Transverse colon (tissue), 3 donors: ENCODE data around the gene DEFB123.

Experiments
- CTCF ChIP-seq, 5 experiments: fragments of 200-600 bp in 3 of 5; fragments of 450-650 bp in 2 of 5; sonication (generic) in 3 of 5; IDR thresholded peaks; 1 replicate in 2 of 5; 2 replicates in 3 of 5; pipeline ENCODE4 v1.5.1; 2016 to 2017; ENCODE audit warnings: antibody characterized with exemption in 5 of 5, inconsistent platforms in 3 of 5, mild to moderate bottlenecking in 2 of 5, moderate library complexity in 1 of 5
- POLR2A ChIP-seq: fragments of 450-650 bp; IDR thresholded peaks from one replicate; pipeline ENCODE4 v1.6.1; 2016; ENCODE audit warnings: antibody characterized with exemption, mild to moderate bottlenecking, moderate library complexity

DNA sequence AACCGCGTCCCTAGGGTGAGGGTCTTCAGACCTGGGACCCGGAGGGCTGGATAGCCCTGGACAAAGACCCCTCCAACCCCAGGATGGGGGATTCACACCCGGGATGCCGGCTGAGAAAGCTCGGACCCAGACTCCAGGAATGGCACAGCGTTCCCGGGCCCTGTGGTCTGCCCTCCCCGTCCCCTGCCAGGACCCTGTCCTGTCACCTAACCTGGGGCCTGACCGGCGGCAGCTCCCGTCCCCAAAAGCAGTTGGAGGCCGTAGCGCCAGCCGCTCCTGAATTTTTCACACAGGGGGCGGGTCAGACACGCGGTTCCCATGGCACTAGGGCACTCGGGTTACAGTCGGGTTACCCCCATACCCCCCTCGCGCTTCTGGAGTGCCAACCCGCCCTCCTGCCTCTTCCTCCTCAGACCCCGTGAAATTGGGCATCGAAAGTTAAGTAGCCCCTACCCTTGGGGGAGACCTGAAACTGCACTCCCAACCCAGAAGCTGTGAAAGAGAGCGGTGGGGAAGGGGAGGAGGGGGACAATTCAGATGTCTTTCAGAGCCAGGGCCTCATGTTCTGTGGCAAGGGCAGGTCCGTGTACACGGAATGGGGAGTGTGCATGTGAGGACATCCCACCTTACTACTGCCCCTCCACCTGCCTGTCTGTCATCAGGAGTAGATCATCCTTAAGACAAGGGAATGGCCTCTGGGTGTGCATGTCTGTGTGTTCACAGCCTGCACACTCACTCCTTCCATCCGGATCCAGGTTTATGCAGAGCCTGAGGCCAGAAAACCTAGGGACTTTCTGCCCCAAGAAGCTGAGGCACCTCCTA is 35.3 kb downstream of the DEFB123 start:
- TF ChIP-seq CTCF (IDR thresholded peaks at IDR 0.05) (no peak), POLR2A (no peak)
